Measurements from ENCODE around the gene RNASEL. TPM values are rescaled to one million over a fixed set of nuclear protein-coding genes. Genes with fewer than 3 reads are reported as not detected.

Gene RNASEL
- total RNA-seq, 2 experiments from 2014 or later, result 3.7 TPM

- H3K27ac Mint-ChIP-seq, result peak overlapping the region; percentile 89
- peaks cover 72% of the 10 kb centered on the region for H3K4me1 Mint-ChIP-seq (ENCODE audit: low read depth)
- ChIA-PET POLR2A (interaction anchor here (0.7 to 4.2 kb wide), 7 partner anchors 10 to 223 kb away, joined by 3 to 68 read pairs (median 4); partner anchors contain the start of gene RGS16), CTCF (interaction anchor here (0.7 to 7.5 kb wide), 7 partner anchors 8 to 168 kb away, joined by 3 to 53 read pairs (median 13); partner anchors contain the start of gene RGS16)
- H3K4me3 Mint-ChIP-seq, result no peak overlapping the region
- ATAC-seq, result no peak
- DNase-seq, result no peak
- peaks cover 32% of the 10 kb centered on the region for H3K27me3 Mint-ChIP-seq
- TF ChIP-seq CTCF (IDR thresholded peaks at IDR 0.05), result no peak
- H3K9me3 Mint-ChIP-seq, result peaks cover 6% of the 10 kb centered on the region
- H3K36me3 Mint-ChIP-seq (ENCODE audit: low read depth), result peaks cover 7% of the 10 kb centered on the region
- intact Hi-C loops (cut with micrococcal nuclease), result loop anchor here (5.0 kb wide), 1 partner anchor 95 kb away; no protein-coding TSS in a partner anchor
Observed at GRCh38 chr1:182617014-182617429, 28.0 kb upstream of the RNASEL start.

- intact Hi-C loops (cut with micrococcal nuclease), result loop anchor here (1.0 to 5.0 kb wide), 2 partner anchors 13 to 96 kb away; no protein-coding TSS in a partner anchor
- peaks cover 7% of the 10 kb centered on the region for H3K36me3 Mint-ChIP-seq (ENCODE audit: low read depth)
- peak overlapping the region; percentile 89 for H3K27ac Mint-ChIP-seq
- TF ChIP-seq CTCF (IDR thresholded peaks at IDR 0.05), result no peak
- H3K27me3 Mint-ChIP-seq, result peaks cover 35% of the 10 kb centered on the region
- H3K4me3 Mint-ChIP-seq, result peak overlapping the region; percentile 77
- POLR2A ChIA-PET, result interaction anchor here (0.7 to 4.2 kb wide), 11 partner anchors 10 to 224 kb away, joined by 3 to 68 read pairs (median 3); partner anchors contain the start of genes DHX9 and RGS16
- H3K9me3 Mint-ChIP-seq, result peaks cover 6% of the 10 kb centered on the region
- CTCF ChIA-PET, result interaction anchor here (0.6 to 7.5 kb wide), 8 partner anchors 9 to 168 kb away, joined by 3 to 53 read pairs (median 12); partner anchors contain the start of gene RGS16
- H3K4me1 Mint-ChIP-seq (ENCODE audit: low read depth), result peaks cover 68% of the 10 kb centered on the region
- peak; percentile 94 for DNase-seq
- peak; percentile 81 for ATAC-seq
Observed at GRCh38 chr1:182616130-182617013, 27.3 kb upstream of the RNASEL start.

- Mint-ChIP-seq H3K36me3 (ENCODE audit: low read depth) (peaks cover 6% of the 10 kb centered on the region), H3K9me3 (peaks cover 2% of the 10 kb centered on the region), H3K27me3 (peaks cover 40% of the 10 kb centered on the region), H3K4me3 (peak overlapping the region; percentile 77), H3K27ac (peak overlapping the region; percentile 89), H3K4me1 (ENCODE audit: low read depth) (peaks cover 62% of the 10 kb centered on the region)
- DNase-seq, result peak; percentile 78
- TF ChIP-seq CTCF (IDR thresholded peaks at IDR 0.05), result no peak
- ATAC-seq, result peak; percentile 58
- ChIA-PET POLR2A (interaction anchor here (0.8 to 4.2 kb wide), 10 partner anchors 9 to 225 kb away, joined by 3 to 68 read pairs (median 4); partner anchors contain the start of genes DHX9 and RGS16), CTCF (interaction anchor here (1.4 to 7.5 kb wide), 8 partner anchors 9 to 171 kb away, joined by 5 to 53 read pairs (median 12); partner anchors contain the start of gene RGS16)
- intact Hi-C loops (cut with micrococcal nuclease), result loop anchor here (1.0 to 5.0 kb wide), 2 partner anchors 14 to 97 kb away; no protein-coding TSS in a partner anchor
Observed at GRCh38 chr1:182615468-182616129, 26.5 kb upstream of the RNASEL start.

- H3K4me1 Mint-ChIP-seq (ENCODE audit: low read depth), result peaks cover 57% of the 10 kb centered on the region
- peak overlapping the region; percentile 77 for H3K4me3 Mint-ChIP-seq
Observed at GRCh38 chr1:182614796-182615454, 25.9 kb upstream of the RNASEL start.

More at GRCh38 chr1:182614796-182615454, 25.9 kb upstream of the RNASEL start:
- DNase-seq, result peak; percentile 84
- Mint-ChIP-seq H3K27me3 (peaks cover 45% of the 10 kb centered on the region), H3K36me3 (ENCODE audit: low read depth) (peaks cover 5% of the 10 kb centered on the region), H3K9me3 (no peaks in the 10 kb centered on the region), H3K27ac (peak overlapping the region; percentile 89)
- intact Hi-C loops (cut with micrococcal nuclease), result loop anchor here (5.0 kb wide), 1 partner anchor 97 kb away; no protein-coding TSS in a partner anchor
- ChIA-PET POLR2A (interaction anchor here (1.2 to 4.2 kb wide), 5 partner anchors 8 to 32 kb away, joined by 3 to 68 read pairs (median 25); partner anchors contain the start of gene RGS16), CTCF (interaction anchor here (1.4 to 7.5 kb wide), 9 partner anchors 9 to 172 kb away, joined by 5 to 53 read pairs (median 13); partner anchors contain the start of gene RGS16)
- ATAC-seq, result peak; percentile 31
- TF ChIP-seq CTCF (IDR thresholded peaks at IDR 0.05), result no peak
